ENCODE results near the gene EPAS1. TPM values are rescaled to one million over a fixed set of nuclear protein-coding genes. Genes with fewer than 3 reads are reported as not detected.

Gene EPAS1
- polyA plus RNA-seq, 1 of the 3 experiments (the other 2 are of a cell fraction): 69.2 TPM

- Histone ChIP-seq H3K27ac (ENCODE audit: low read depth in 2 of 2, low read length in 1 of 2) (no peak overlapping the region; a peak in 1 of 4 replicates), H3K9ac (no peak overlapping the region), H3K9me2 (no peaks in the 10 kb centered on the region), H3K4me3 (ENCODE audit: low read depth in 2 of 2, low read length in 1 of 2) (no peak overlapping the region), H4K20me1 (ENCODE audit: insufficient read depth) (no peaks in the 10 kb centered on the region), H3K79me2 (ENCODE audit: insufficient read depth) (no peaks in the 10 kb centered on the region), H3K36me3 (replicated peaks in 1 of 2; ENCODE audit: control insufficient read depth in 1 of 2, insufficient read depth in 2 of 2, low read length in 1 of 2) (peaks cover 26 to 48% of the 10 kb centered on the region in 2 experiments), H3K4me2 (no peak overlapping the region), H3K4me1 (ENCODE audit: control insufficient read depth in 1 of 2, insufficient read depth in 2 of 2, low read depth in 1 of 2, low read length in 1 of 2) (peaks cover 0 to 3% of the 10 kb centered on the region in 2 experiments; a peak in 1 of 4 replicates), H3F3A (replicated peaks; ENCODE audit: insufficient read depth) (no peaks in the 10 kb centered on the region), H3K9me3 (no peaks in the 10 kb centered on the region), H2AFZ (ENCODE audit: low read depth) (no peak overlapping the region), H3K27me3 (ENCODE audit: insufficient read depth) (no peaks in the 10 kb centered on the region)
- CTCF ChIA-PET: interaction anchor here (1.0 to 1.3 kb wide), 2 partner anchors 22 to 378 kb away, joined by 3 read pairs; no protein-coding TSS in a partner anchor
- 95% methylated on average over 5 of the region's 5 CpGs for WGBS (ENCODE audit: low lambda C conversion rate)
- DNase-seq: no peak
- TF ChIP-seq NFIC (IDR thresholded peaks at IDR 0.05; ENCODE audit: borderline replicate concordance): no peak
- no peak for TF ChIP-seq MEF2A (IDR thresholded peaks at IDR 0.05; ENCODE audit: borderline replicate concordance, low read depth)
- no peak for TF ChIP-seq CHD2 (IDR thresholded peaks at IDR 0.05; ENCODE audit: low read length, partially characterized antibody)
- TF ChIP-seq USF1 (IDR thresholded peaks at IDR 0.05; ENCODE audit: borderline replicate concordance, low read depth): no peak
- no peak for TF ChIP-seq ZBTB33 (IDR thresholded peaks at IDR 0.05; ENCODE audit: borderline replicate concordance, low read depth)
- TF ChIP-seq EZH2phosphoT487 (IDR thresholded peaks at IDR 0.05; ENCODE audit: borderline replicate concordance, low read depth): no peak
- no peak for TF ChIP-seq GABPA (IDR thresholded peaks at IDR 0.05; ENCODE audit: low read depth)
- TF ChIP-seq ELF1 (IDR thresholded peaks at IDR 0.05): no peak
- no peak for TF ChIP-seq FOXJ3 (CRISPR knock-in tag; IDR thresholded peaks at IDR 0.05)
- no peak for TF ChIP-seq JUND (IDR thresholded peaks at IDR 0.05)
- no peak for TF ChIP-seq MXI1 (IDR thresholded peaks at IDR 0.05; ENCODE audit: low read depth, low read length)
- no peak for TF ChIP-seq RAD21 (IDR thresholded peaks at IDR 0.05; ENCODE audit: low read length)
- TF ChIP-seq NRF1 (IDR thresholded peaks at IDR 0.05; ENCODE audit: low read depth, low read length): no peak
- TF ChIP-seq SIN3A (IDR thresholded peaks at IDR 0.05; ENCODE audit: borderline replicate concordance, low read depth, low read length): no peak
- TF ChIP-seq MAX (IDR thresholded peaks at IDR 0.05; ENCODE audit: low read depth): no peak
- no peak for TF ChIP-seq GATA2 (CRISPR knock-in tag; IDR thresholded peaks at IDR 0.05)
- no peak for TF ChIP-seq FOSL2 (IDR thresholded peaks at IDR 0.05; ENCODE audit: borderline replicate concordance, low read depth)
- no peak for TF ChIP-seq PBX3 (IDR thresholded peaks at IDR 0.05)
- no peak for TF ChIP-seq USF2 (IDR thresholded peaks at IDR 0.05; ENCODE audit: borderline replicate concordance, low read depth, low read length)
- POLR2A ChIA-PET: no interaction called here
These were observed 91.7 kb downstream of the EPAS1 start for GRCh38 chr2:46388881-46389280.
